GM21381 (cell line): Measurements from ENCODE around the gene NAP1L4.

Source experiments
- ATAC-seq: cut with Tn5 transposase; IDR thresholded peaks from one replicate; pipeline ENCODE4 v1.9.1; 2021; ENCODE audit warnings: mild to moderate bottlenecking, moderate library complexity; ENCODE audit not compliant: unreplicated experiment

Gene NAP1L4

GRCh38 chr11:2926611-2927051 lies 65.5 kb downstream of the NAP1L4 start:
- ATAC-seq, result no peak

DNA sequence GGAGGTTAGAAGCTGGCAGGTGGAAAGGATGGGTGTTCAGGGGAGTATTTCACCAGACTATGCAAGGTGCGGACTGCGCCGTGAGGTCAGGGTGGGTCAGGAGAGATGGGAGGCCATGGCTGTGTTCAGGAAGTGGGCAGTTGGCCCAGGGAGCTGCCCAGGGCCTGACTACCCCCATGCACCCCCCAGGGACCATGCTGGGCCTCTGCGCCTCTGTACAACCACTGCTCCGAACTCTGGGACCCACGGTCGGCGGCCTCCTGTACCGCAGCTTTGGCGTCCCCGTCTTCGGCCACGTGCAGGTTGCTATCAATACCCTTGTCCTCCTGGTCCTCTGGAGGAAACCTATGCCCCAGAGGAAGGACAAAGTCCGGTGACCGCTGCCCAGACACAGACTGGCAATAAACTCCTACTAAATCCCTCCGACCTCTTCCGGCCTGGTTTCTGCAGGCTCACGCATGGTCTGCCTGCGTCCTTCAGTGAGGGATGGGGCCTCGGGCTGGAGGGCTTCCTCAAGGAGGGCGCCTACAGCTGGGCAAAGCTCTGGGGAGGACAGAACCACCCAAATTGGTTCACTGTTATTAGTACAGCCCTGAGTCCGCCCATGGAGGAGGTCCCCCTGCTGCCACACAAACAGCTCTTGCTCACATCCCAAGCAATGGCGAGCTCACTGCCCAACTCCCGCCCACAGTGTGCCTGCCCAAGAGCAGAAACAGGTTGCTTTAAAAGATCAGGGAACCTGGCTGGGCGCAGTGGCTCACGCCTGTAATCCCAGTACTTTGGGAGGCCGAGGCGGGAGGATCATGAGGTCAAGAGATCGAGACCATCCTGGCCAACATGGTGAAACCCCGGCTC lies 67.1 kb downstream of the NAP1L4 start:
- no peak for ATAC-seq

DNA sequence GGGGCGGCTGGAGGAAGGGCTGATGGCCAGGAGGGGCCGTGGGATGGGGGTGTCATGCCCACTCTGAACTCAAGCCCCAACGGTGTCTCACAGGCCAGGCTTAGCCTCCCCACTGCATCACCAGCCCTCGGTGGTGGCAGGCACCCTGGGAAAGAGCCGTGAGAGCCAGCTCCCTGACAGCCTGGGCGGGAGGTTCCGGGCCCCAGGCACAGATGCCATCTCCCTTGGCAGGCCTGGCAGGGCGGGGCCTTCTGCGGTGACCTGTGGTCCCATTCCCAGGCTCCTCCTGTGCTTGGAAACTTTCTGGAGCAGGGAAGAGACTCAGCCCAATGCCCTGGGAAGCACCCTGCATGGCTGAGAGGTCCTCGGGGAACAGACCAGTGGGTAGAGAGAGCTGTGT lies 67.7 kb downstream of the NAP1L4 start:
- no peak for ATAC-seq

DNA sequence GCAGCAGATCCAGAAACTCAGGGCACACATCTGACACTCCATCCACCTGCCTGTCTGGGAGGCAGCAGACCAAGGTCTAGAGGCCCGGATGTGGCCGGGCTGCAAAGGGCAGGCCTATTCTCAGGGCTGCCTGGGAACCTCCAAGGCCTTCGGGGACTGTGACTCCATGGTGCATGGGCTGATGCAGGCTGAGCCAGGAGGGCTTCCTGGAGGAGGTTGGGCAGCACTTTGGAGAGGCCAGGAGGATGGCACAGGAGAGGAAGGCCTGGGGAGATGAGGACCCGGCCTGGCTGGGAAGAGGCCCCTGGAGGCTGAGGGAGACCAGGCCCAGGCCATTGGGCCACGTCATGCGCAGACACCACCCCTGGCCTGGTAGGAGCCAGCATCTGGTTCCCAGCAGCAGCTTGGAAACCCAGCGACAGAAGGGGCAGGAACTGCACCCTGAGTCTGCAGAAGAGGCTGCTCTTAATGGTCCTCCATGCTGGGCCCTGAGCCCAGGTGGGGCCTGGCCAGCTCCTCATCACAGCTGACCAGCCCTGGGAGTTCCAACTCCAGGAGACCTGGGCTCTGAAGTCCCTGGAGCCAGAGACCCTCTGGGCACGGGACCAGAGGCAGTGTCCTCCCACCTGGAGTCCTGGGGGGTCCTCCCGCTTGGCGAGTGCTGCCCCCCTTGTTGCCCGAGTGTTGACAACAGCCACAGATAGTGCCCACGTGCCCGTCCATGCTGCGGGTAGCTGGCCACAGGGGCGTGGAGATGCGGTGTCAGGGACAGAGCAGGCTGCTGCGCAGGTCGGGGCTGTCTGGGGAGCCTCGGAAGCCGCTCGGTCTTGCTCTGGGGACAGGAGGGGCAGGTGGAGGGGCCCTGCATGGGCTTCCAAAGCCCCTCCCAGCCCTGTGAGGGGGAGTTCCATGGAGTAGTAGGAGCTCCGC lies 68.4 kb downstream of the NAP1L4 start:
- no peak for ATAC-seq

DNA sequence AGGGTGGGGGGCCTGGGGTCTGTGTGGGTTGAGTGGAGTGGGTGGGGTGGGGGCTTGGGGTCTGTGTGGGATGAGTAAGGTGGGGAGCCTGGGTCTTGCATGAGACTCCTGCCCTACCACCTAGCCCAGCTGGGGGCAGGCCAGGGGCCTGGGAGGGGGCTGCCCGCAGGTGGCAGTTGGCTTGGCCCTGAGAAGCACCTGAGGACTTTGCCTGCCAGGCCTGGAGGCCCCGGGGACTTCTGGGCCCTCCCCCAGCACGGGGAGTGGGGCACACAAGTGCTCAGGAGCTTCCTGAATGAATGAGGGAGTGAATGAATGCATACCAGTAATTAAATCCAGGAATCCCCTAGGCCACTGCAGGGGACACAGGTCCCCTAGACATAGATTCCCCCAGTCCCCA lies 69.5 kb downstream of the NAP1L4 start:
- ATAC-seq, result no peak

GRCh38 chr11:2921742-2922493 lies 70.2 kb downstream of the NAP1L4 start:
- no peak for ATAC-seq

GRCh38 chr11:2921261-2921660 lies 70.9 kb downstream of the NAP1L4 start:
- no peak for ATAC-seq

DNA sequence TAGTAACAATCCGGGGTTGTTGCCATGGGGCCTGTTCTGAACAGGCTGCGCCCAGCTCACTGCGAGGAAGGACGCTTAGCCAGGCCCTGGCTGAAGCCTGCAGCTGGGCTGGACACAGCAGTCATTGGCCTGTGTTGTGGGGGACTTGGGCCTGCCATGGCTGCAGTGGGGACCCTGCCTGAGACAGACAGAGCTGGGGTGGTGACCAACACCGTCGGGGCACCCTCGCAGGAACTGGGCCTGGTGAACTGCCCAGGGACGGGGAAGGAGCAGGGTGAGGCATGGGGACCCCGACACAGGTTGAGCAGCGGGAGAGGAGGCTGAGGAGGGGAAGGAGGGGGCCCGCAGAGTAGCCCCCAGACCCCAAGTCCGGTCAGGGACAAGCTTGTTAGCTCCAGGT lies 71.8 kb downstream of the NAP1L4 start:
- no peak for ATAC-seq

DNA sequence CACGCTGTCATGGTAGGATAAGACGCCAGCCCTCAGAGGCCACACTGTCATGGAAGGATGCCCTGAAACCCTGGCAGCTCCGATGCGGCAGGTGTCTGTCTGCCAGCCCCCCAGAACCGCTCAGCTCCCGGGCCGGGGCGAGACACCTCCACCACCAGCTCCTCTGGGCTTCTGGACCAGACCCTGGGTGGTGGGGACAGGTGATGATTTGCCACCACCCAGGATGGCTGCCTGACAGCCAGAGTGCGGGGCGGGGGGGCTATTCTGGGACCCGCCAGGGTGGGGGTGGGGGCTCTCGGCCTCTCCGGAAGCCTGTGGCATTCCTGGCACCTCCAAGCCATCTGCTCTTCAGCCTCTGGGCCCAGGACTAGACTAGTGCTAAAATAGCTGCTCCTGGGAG lies 72.3 kb downstream of the NAP1L4 start:
- no peak for ATAC-seq

- no peak for ATAC-seq
Measured at GRCh38 chr11:2919188-2919587, 72.9 kb downstream of the NAP1L4 start.

- ATAC-seq, result no peak
Measured at GRCh38 chr11:2917842-2918490, 74.2 kb downstream of the NAP1L4 start.

- no peak for ATAC-seq
Measured at GRCh38 chr11:2916892-2917645, 75.1 kb downstream of the NAP1L4 start.

DNA sequence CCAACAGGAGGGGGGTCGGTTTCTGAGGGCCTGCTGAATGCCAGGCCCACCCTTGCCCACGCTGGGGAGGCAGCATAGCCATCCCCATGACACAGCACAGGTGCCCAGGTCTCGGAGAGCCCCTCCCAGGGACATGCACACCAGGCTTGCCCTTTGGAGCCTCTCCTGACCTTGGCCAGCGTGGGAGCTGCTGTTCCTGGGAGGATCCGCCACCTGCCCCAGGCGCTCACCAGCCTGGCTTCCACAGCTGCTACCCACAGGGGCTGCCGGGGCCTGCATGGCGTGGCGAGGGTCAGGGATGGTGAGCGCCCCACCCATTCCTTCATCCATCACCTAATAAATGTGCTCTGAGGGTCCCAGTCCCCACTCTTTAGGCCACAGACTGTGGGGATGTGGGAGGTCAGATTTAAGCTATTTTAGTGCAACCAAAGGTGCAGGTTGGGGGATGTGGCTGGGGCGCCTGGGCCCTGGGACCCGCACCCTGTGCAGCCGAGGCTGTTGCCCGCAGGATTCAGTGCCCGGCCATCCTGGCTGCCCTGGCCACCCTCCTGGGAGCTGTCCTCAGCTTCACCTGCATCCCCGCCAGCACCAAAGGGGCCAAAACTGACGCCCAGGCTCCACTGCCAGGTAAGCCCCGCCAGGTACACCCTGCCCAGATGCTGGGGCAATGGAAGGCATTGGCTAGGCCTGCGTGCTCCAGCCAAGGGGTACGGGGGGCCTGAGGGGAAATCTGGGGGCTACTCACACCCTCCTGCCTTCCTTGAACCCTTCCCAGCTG lies 75.8 kb downstream of the NAP1L4 start:
- no peak for ATAC-seq

- no peak for ATAC-seq
Measured at GRCh38 chr11:2915473-2915872, 76.7 kb downstream of the NAP1L4 start.

DNA sequence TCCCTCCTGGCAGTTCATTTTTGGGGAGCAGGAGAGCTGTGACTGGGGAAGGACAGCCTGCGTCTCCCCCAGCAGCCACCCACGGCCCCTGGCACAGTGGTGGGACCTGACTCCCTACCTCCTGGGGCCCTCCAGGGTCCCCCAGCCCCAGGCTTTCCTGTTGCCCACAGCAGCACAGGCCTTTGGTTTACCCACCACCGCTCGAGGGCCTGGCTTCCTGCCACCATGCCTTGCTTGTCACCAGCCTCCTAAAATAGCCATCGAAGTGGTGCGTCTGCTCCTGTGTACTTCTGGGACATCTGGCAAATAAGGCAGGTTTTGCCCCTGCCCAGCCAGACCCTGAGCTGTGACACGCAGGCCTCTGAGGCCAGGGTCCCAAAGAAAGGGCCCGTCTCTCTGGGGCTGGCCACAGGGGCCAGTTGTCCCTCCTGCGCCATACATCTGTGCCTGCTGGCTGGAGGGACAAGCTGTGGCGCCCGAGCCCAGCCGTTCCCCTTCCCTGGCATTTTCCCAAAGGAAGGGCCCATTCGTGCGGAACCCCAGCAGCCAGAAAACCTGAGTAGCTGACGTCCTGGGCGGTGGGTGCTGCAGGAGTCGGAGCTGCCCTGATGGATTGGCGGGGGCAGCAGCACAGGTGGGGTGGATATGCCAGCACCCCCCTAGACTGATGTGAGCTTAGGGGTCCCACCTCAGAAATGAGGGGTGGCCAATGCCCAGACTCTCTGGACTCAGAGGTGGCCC lies 77.5 kb downstream of the NAP1L4 start:
- ATAC-seq, result no peak

DNA sequence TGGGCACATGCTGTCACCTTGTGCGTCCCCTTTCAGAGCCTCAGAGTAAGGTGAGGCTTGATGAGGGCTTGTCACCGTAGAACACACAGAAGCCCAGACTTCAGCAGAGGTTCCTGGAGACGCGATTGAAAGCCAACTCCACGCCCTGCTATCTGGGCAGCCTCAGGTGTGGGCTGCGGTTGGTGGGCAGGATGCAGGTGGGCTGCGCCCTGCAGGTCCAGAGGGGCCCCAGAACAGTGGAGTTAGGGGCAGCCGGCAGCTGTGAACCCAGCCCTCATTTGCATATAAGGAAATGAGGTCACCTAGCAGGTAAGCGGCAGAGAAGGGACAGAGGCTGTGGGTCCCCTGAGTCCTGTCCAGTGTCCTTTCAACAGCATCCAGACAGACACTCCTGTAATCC lies 78.4 kb downstream of the NAP1L4 start:
- ATAC-seq, result no peak

- ATAC-seq, result no peak
Measured at GRCh38 chr11:2913019-2913431, 79.1 kb downstream of the NAP1L4 start.

GRCh38 chr11:2912498-2912897 lies 79.6 kb downstream of the NAP1L4 start:
- ATAC-seq, result no peak
